HG03354 (cell line): ENCODE measurements around the gene NDUFA13.

Source experiments
- ATAC-seq: cut with Tn5 transposase; IDR thresholded peaks from one replicate; pipeline ENCODE4 v1.9.1; 2021; ENCODE audit warnings: mild to moderate bottlenecking; ENCODE audit not compliant: unreplicated experiment, poor library complexity, severe bottlenecking

The NDUFA13 gene

GRCh38 chr19:19561946-19562664 is 46.1 kb downstream of the NDUFA13 start:
- ATAC-seq = no peak

GRCh38 chr19:19562665-19563347 is 46.8 kb downstream of the NDUFA13 start:
- ATAC-seq = no peak

- no peak for ATAC-seq
These were observed 47.4 kb downstream of the NDUFA13 start for GRCh38 chr19:19563348-19563848.

GRCh38 chr19:19566306-19566705 is 50.3 kb downstream of the NDUFA13 start:
- no peak for ATAC-seq

GRCh38 chr19:19567391-19567790 is 51.4 kb downstream of the NDUFA13 start:
- ATAC-seq = no peak

GRCh38 chr19:19568802-19569756 is 53.1 kb downstream of the NDUFA13 start:
- no peak for ATAC-seq

GRCh38 chr19:19570571-19570970 is 54.5 kb downstream of the NDUFA13 start:
- no peak for ATAC-seq

GRCh38 chr19:19571071-19571786 is 55.2 kb downstream of the NDUFA13 start:
- no peak for ATAC-seq

GRCh38 chr19:19575411-19575810 is 59.4 kb downstream of the NDUFA13 start:
- ATAC-seq = no peak
